SW480 (cell line): ENCODE measurements around the gene SYCE3.
"Not testable (repeated sequence)": the region's sequence is repeated elsewhere in the genome, so short reads cannot be mapped to it uniquely, and the experiment has no call there.

Source experiments
- DNase-seq: peaks from one replicate; pipeline ENCODE4 v3.0.0-alpha.2; 2016; ENCODE audit warnings: low spot score

Gene SYCE3

DNA sequence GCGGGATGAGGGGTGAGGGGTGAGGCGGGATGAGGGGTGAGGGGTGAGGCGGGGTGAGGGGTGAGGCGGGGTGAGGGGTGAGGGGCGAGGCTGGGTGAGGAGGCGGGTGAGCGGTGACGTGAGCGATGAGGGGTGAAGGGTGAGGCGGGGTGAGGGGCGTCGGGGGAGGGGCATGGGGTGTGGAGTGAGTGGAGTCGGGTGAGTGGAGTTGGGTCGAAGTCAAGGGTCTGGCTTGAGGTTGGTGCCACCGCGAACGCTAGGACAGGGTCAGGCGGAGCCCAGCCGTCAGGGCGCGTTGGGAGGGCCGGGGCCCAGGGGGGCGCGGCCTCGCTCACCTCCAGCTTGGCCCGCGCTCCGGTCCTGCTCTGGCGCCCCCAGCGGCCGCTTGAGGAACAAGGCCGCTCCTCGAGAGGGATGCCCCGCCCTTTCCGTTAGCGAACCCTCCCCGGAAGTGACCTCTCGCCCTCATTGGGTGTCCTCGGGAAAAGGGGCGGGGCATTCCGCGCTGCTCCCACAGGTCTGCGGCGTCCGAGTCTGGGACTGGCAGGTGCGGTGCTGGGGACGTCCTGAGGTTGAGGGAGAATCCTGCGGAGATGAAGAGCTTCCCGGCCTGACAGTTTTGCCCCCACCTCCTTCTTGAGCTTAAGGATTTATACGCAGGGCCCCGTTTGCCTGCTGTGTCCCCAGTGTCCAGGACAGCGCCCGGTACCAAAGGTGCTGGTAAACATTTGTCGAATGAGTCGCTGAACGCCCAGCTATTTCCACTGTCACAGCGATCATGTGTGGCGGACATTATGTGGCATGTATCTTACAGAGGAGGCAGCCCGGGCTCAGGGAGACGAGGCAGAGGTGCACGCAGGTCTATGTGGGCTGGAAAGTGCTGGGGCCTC lies at the start of gene SYCE3:
Gene SYCE3, minus strand, starts transcription at position 397 of the 890 bp plus-strand sequence. CDS start 6,514 bp downstream, outside the sequence.
- DNase-seq: peak; percentile 93

DNA sequence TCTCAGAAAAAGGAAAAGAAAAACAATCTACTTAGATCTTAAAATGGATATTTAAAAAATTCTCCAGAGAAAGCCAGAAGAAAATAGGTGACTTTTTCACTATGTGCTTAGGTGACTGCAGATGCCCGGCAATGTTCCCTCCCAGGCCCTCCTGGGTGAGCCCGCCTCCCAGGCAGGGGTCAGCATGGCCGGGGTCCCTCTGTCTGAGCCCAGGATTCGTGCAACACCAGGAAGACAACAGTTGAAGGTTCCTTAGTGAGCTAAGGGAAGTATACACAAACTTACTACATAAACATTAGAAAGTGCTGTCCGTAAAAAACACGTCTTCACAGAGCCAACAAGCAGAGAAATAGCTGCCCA lies 49.4 kb upstream of the SYCE3 start:
- DNase-seq: no peak

- DNase-seq: no peak
Measured at GRCh38 chr22:50611341-50612060, 48.8 kb upstream of the SYCE3 start.

DNA sequence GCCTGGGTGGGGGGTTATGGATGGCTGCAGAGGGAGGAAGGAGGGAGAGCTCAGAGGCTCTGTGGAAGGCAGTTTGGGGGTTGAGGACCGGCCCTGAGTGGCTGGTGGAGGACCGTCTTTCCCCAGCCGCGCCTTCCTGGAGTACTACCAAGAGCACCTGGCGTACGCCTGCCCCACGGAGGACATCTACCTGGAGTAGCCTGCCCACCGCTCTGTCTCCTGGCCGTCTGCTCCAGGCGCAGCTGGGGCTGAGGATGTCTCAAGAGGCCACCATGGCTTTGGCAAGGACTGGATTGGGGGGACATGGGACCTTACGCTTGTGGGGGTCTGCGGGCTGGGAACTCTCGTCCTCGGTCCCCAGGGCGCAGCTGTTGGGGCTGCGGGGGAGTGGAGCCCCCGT lies 47.9 kb upstream of the SYCE3 start:
- no peak for DNase-seq

DNA sequence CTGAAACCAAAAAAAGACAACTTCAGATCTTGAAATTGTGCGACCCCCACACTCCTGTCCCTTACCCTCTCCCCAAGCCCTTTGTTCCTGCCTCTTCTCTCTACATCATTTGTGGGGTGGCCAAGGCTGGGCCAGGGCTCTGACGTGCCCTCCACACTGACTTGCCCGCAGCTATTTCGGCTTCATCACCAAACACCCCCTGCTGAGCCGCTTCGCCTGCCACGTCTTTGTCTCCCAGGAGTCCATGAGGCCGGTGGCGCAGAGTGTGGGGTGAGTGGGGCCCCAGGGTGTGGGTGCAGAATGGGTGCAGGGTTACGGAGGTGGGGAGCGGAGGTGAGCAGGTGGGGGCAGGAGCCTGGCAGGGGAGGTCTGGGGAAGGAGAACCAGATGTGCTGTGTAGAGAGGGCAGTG lies 47.3 kb upstream of the SYCE3 start:
- DNase-seq: no peak

DNA sequence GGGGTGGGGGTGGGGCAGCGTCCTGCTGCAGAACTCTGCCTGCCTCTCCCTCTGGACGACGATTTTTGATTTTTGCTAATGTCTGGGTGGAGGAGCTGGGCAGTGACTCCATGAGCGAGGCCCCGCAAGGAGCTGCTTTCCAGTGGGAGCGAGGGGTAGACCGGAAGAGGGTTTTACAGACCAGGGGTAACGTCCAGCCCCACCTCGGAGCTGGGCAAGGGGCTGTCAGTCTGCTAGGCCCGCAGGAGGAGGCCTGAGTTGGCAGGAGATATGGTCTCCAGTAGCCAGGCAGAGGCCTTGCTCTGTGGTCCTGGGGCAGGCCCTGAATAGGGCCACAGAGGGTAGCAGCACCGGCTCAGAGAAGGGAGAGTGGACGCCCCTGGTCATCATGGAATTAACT lies 46.9 kb upstream of the SYCE3 start:
- no peak for DNase-seq

GRCh38 chr22:50608996-50609395 lies 46.3 kb upstream of the SYCE3 start:
- no peak for DNase-seq

GRCh38 chr22:50608058-50608840 lies 45.5 kb upstream of the SYCE3 start:
- not testable (repeated sequence) for DNase-seq

GRCh38 chr22:50607659-50608020 lies 44.9 kb upstream of the SYCE3 start:
- DNase-seq: no peak

- DNase-seq: no peak
Measured at GRCh38 chr22:50606946-50607658, 44.4 kb upstream of the SYCE3 start.

DNA sequence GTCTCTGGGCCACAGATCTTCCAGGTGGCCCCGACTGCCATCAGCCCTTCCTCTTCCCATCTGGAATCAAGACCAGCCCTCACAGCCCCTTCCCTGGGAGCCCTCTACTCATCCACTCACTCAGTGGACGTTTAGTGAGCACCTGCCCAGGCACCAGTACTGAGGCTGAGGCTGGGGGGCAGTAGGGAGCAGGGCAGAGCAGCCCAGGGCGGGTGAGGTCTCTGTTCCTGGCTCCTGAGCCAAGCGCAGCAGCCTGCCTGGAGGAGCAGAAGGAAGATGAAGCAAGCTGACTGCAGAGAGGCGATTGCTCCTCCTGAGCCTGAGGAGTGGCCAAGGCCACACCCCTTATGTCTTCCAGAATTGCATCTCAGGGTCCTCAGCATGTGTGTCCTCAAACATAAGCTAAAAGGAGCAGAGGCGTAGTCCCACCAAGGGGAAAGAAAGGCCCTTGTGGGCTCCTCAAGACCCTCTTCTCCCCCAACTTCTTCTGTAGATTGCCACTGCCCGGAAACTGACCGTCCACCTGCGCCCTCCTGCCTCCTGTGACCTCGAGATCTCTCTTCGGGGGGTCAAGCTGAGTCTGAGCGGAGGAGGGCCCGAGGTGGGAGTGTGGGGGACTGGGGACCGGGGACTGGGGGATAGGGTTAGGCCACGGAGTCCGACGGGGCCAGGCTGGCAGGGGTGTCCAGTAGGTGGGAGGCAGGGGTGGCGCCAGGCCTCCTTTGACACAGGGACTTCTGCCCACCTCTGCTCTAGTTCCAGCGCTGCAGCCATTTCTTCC lies 43.6 kb upstream of the SYCE3 start:
- DNase-seq: no peak

DNA sequence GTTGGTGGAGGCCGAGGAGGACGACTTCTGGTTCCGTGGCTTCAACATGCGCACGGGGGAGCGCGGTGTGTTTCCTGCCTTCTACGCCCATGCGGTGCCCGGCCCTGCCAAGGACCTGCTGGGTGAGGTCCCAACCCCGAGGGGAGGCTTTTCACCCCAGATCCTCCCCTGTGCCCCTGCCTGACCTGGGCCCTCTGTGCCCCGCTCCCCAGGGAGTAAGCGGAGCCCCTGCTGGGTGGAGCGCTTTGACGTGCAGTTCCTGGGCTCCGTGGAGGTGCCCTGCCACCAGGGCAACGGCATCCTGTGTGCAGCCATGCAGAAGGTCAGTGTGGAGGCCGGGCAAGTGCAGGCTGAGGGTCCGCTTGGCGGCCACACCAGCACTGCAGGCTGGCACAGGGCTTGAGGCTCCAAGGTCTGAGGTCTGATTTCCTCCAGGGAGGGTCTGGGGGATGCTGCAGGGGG lies 42.9 kb upstream of the SYCE3 start:
- no peak for DNase-seq

DNA sequence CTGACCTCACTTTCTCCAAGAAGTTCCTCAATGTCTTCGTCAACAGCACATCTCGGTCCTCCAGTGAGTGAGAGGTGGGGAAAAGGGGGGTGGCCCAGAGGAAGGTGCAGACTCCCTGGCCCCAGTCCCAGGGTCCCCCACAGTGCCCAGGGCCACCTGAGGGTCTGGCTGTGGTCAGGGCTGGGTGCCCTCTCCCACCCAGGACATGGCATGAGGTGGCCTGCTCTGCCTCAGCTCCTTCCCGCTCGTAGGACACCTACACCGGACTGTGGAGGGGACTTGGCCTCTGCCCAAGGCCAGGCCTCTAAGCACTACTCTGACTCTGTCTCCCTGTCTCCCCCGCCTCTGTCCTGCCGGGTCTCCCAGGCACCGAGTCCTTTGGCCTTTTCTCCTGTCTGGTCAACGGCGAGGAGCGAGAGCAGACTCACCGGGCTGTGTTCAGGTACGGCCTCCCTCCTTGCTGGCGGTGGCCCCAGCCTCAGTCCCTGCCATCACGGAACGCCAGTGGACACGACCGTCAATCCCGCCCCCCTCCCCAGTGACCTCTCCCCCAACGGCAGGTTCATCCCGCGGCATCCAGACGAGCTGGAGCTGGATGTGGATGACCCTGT lies 42.4 kb upstream of the SYCE3 start:
- DNase-seq: no peak

GRCh38 chr22:50604256-50605001 lies 41.7 kb upstream of the SYCE3 start:
- DNase-seq: no peak

DNA sequence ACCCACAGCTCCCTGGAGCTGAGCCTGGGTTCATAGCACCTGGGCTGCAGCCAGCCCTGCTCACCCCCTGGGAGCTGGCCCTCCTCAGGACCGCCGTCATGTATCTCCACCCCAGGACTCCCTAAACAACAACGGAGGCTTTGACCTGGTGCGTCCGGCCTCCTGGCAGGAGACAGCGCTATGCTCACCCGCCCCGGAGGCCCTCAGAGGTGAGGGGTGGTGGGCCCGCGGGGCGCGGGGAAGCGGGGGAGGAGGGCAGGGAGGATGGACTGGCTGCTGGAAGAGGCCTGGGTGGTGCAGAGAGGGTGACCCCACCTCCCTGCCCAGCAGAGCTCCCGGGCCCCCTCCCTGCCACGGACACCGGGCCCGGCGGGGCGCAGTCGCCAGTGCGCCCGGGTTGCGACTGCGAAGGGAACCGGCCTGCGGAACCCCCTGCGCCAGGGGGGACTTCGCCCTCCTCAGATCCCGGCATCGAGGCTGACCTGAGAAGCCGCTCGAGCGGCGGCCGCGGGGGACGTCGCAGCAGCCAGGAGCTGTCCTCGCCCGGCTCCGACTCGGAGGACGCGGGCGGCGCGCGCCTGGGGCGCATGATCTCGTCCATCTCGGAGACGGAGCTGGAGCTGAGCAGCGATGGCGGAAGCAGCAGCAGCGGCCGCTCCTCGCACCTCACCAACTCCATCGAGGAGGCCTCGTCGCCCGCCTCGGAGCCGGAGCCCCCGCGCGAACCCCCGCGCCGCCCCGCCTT lies 41.0 kb upstream of the SYCE3 start:
- DNase-seq: no peak

GRCh38 chr22:50602338-50602700 lies 39.6 kb upstream of the SYCE3 start:
- DNase-seq: no peak

- DNase-seq: no peak
Measured at GRCh38 chr22:50601669-50602337, 39.1 kb upstream of the SYCE3 start.

- no peak for DNase-seq
Measured at GRCh38 chr22:50600967-50601668, 38.4 kb upstream of the SYCE3 start.
